ENCODE results near the gene PEX7. TPM values are rescaled to one million over a fixed set of nuclear protein-coding genes. Genes with fewer than 3 reads are reported as not detected.

The PEX7 gene
- total and polyA plus RNA-seq, 2 of the 8 experiments (the other 6 are each of a cell fraction or from before 2014, with no cell fraction given) = 6.4 to 11.0 TPM

DNA sequence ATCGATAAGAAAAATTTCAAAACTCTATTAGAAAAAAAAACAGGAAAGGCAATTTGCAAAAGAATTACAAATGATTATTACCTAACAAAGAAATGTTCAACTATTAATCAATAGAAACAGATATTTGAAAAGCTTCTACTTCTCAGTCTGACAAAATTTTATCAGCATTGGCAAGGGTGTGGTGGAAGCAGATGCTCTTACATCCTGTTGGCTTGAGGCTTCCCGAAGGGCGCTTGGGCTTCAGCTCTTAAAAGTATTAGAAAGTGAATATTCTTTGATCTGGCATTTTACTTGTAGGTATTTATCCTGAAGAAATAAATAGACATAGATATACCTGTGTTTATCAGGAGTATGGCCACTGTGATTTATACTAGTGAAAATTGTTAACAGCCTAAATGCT is 138.4 kb downstream of the PEX7 start:
- peaks cover 0 to 24% (median 13%) of the 10 kb centered on the region in 4 experiments; a peak in 6 of 7 replicates for H3K4me1 ChIP-seq (replicated peaks in 1 of 4; ENCODE audit: control insufficient read depth in 3 of 4, insufficient read depth in 4 of 4, low read length in 3 of 4)
- H3K14ac ChIP-seq (ENCODE audit: insufficient read length) = no peak overlapping the region
- no peak overlapping the region for H2BK15ac ChIP-seq (ENCODE audit: low read length)
- DNase-seq (ENCODE audit: low read depth in 1 of 2, low spot score in 2 of 2) = no peak
- no peaks in the 10 kb centered on the region for H3K23me2 ChIP-seq (ENCODE audit: low read depth, low read length)
- no peak overlapping the region for H3K18ac ChIP-seq (ENCODE audit: extremely low read depth, low read length)
- no peaks in the 10 kb centered on the region for H3K36me3 ChIP-seq (ENCODE audit: control insufficient read depth in 2 of 4, insufficient read depth in 4 of 4, low read length in 3 of 4)
- H3K56ac ChIP-seq (replicated peaks; ENCODE audit: insufficient read length, low read depth, low read length) = no peak overlapping the region
- ChIA-PET CTCF (ENCODE audit: partially characterized antibody) (interaction anchor here (0.8 to 5.1 kb wide), 6 partner anchors 10 to 317 kb away, joined by 3 to 41 read pairs (median 4); partner anchors contain the start of gene SLC35D3), POLR2A (ENCODE audit: partially characterized antibody) (interaction anchor here (1.7 kb wide), 1 partner anchor 128 kb away, joined by 4 read pairs; no protein-coding TSS in a partner anchor)
- H3K4me3 ChIP-seq (ENCODE audit: extremely low read depth in 1 of 4, insufficient read depth in 2 of 4, low read depth in 3 of 4, low read length in 4 of 4) = no peak overlapping the region
- no peak overlapping the region for H4K5ac ChIP-seq (ENCODE audit: insufficient read length, low read depth, low read length)
- no peaks in the 10 kb centered on the region for H3K27me3 ChIP-seq (replicated peaks in 1 of 4; ENCODE audit: control insufficient read depth in 3 of 4, extremely low read depth in 1 of 4, insufficient read depth in 3 of 4, low read length in 3 of 4)
- H3K79me1 ChIP-seq (ENCODE audit: low read depth, low read length) = no peaks in the 10 kb centered on the region
- H2BK120ac ChIP-seq (replicated peaks; ENCODE audit: low read depth, low read length) = no peak overlapping the region
- no peak overlapping the region for H2BK12ac ChIP-seq (ENCODE audit: low read depth, low read length)
- no peak overlapping the region for H2BK5ac ChIP-seq (ENCODE audit: low read depth, low read length)
- 94% methylated on average over 3 of the region's 3 CpGs; no CpG with 5 or more reads in 1 of the 2 experiments for WGBS, 2 experiments (ENCODE audit: extremely low coverage in 1 of 2, insufficient coverage in 1 of 2, insufficient read length in 1 of 2, insufficient replicate concordance in 2 of 2, low coverage in 1 of 2, low lambda C conversion rate in 2 of 2, missing lambda C conversion rate in 1 of 2)
- H4K20me1 ChIP-seq (replicated peaks in 1 of 2; ENCODE audit: control insufficient read depth in 1 of 2, insufficient read depth in 2 of 2, low read length in 2 of 2) = no peaks in the 10 kb centered on the region
- no peak overlapping the region for H3K4ac ChIP-seq (replicated peaks; ENCODE audit: insufficient read length, low read depth, low read length)
- no peak overlapping the region for H2AFZ ChIP-seq (ENCODE audit: low read length)
- no peak overlapping the region; the same call in 1 of the 2 replicates for H2AK5ac ChIP-seq (ENCODE audit: low read depth, low read length)
- H3K9me3 ChIP-seq (ENCODE audit: insufficient read depth in 2 of 2, low read depth in 1 of 2, low read length in 1 of 2) = no peaks in the 10 kb centered on the region
- H3K23ac ChIP-seq (ENCODE audit: insufficient read length) = no peak overlapping the region
- H2BK20ac ChIP-seq (ENCODE audit: low read length) = 0 out of 2 replicates have a peak overlapping the region, but pooled peaks have one; percentile 76
- no peak for FAIRE-seq
- H4K8ac ChIP-seq (ENCODE audit: extremely low read depth, insufficient read depth, low read length) = no peak overlapping the region
- no peak overlapping the region for H3K27ac ChIP-seq (ENCODE audit: low read depth, low read length)
- no peaks in the 10 kb centered on the region for H3K79me2 ChIP-seq (ENCODE audit: control insufficient read depth in 1 of 2, insufficient read depth in 2 of 2, low read length in 2 of 2)
- no peak overlapping the region for H4K91ac ChIP-seq (replicated peaks; ENCODE audit: insufficient read length, low read length)
- H3K4me2 ChIP-seq (ENCODE audit: insufficient read depth in 1 of 2, low read depth in 2 of 2, low read length in 2 of 2) = no peak overlapping the region
- no peak overlapping the region for H3K9ac ChIP-seq (replicated peaks in 1 of 4; ENCODE audit: extremely low read depth in 1 of 4, low read depth in 3 of 4, low read length in 3 of 4)
- TF ChIP-seq RNF2 (IDR thresholded peaks at IDR 0.05; ENCODE audit: borderline replicate concordance, low read depth, low read length, missing control alignments, poor library complexity, severe bottlenecking) (no peak), TAF1 (IDR thresholded peaks at IDR 0.05; ENCODE audit: low read depth, low read length) (no peak), CBX8 (IDR thresholded peaks at IDR 0.05; ENCODE audit: borderline replicate concordance, low read depth, low read length) (no peak), SRF (IDR thresholded peaks at IDR 0.05; ENCODE audit: low read depth, low read length) (no peak), SIRT6 (IDR thresholded peaks at IDR 0.05; ENCODE audit: low read length) (no peak), HDAC2 (IDR thresholded peaks at IDR 0.05; ENCODE audit: borderline replicate concordance in 1 of 2, low read depth in 2 of 2, low read length in 2 of 2) (no peak), POLR2A (IDR thresholded peaks at IDR 0.05; ENCODE audit: control extremely low read depth in 1 of 2, low read depth in 2 of 2, low read length in 2 of 2) (no peak), SP2 (IDR thresholded peaks at IDR 0.05; ENCODE audit: low read length) (no peak), SIX5 (IDR thresholded peaks at IDR 0.05; ENCODE audit: low read depth, low read length) (no peak), SUZ12 (IDR thresholded peaks at IDR 0.05; ENCODE audit: low read length) (no peak), BACH1 (IDR thresholded peaks at IDR 0.05; ENCODE audit: low read length) (no peak)
- TF ChIP-seq, protein P1, sequence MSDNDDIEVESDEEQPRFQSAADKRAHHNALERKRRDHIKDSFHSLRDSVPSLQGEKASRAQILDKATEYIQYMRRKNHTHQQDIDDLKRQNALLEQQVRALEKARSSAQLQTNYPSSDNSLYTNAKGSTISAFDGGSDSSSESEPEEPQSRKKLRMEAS (IDR thresholded peaks at IDR 0.05) = no peak
- TF ChIP-seq, protein P2, sequence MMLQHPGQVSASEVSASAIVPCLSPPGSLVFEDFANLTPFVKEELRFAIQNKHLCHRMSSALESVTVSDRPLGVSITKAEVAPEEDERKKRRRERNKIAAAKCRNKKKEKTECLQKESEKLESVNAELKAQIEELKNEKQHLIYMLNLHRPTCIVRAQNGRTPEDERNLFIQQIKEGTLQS (IDR thresholded peaks at IDR 0.05; ENCODE audit: insufficient read depth, low read depth, low read length) = no peak

Measured in H1 (cell line).